ENCODE data around the gene ADIRF.
"Not testable (repeated sequence)": the region's sequence is repeated elsewhere in the genome, so short reads cannot be mapped to it uniquely, and the experiment has no call there.

Gene ADIRF

GRCh38 chr10:86946213-86947155, 21.8 kb upstream of the ADIRF start:
- no peak for DNase-seq (ENCODE audit: low spot score)

- not testable (repeated sequence) for DNase-seq (ENCODE audit: low spot score)
These were observed 20.5 kb upstream of the ADIRF start for GRCh38 chr10:86947806-86948205.

GRCh38 chr10:86950349-86950748, 17.9 kb upstream of the ADIRF start:
- DNase-seq (ENCODE audit: low spot score) = no peak

GRCh38 chr10:86951184-86951761, 17.0 kb upstream of the ADIRF start:
- no peak for DNase-seq (ENCODE audit: low spot score)

GRCh38 chr10:86952106-86952505, 16.2 kb upstream of the ADIRF start:
- DNase-seq (ENCODE audit: low spot score) = no peak

- not testable (repeated sequence) for DNase-seq (ENCODE audit: low spot score)
These were observed 15.6 kb upstream of the ADIRF start for GRCh38 chr10:86952697-86953096.

- no peak for DNase-seq (ENCODE audit: low spot score)
These were observed 14.3 kb upstream of the ADIRF start for GRCh38 chr10:86953747-86954680.

GRCh38 chr10:86954681-86955500, 13.4 kb upstream of the ADIRF start:
- DNase-seq (ENCODE audit: low spot score) = no peak

GRCh38 chr10:86955501-86956194, 12.6 kb upstream of the ADIRF start:
- DNase-seq (ENCODE audit: low spot score) = no peak

GRCh38 chr10:86956195-86956847, 12.0 kb upstream of the ADIRF start:
- DNase-seq (ENCODE audit: low spot score) = no peak

GRCh38 chr10:86956848-86957448, 11.3 kb upstream of the ADIRF start:
- DNase-seq (ENCODE audit: low spot score) = no peak

GRCh38 chr10:86957471-86958115, 10.7 kb upstream of the ADIRF start, which contains the start of gene MMRN2:
TSS of gene MMRN2 (minus strand) at chr10:86957615. CDS start at chr10:86957541, 74 bp downstream.
- no peak for DNase-seq (ENCODE audit: low spot score)

GRCh38 chr10:86958116-86958900, 10.0 kb upstream of the ADIRF start, which contains the start of gene SNCG:
TSS of gene SNCG (plus strand) at chr10:86958599. CDS start at chr10:86958698, 99 bp downstream.
- no peak for DNase-seq (ENCODE audit: low spot score)

- no peak for DNase-seq (ENCODE audit: low spot score)
These were observed 9.2 kb upstream of the ADIRF start for GRCh38 chr10:86958901-86959736.

GRCh38 chr10:86959737-86960002, 8.6 kb upstream of the ADIRF start:
- no peak for DNase-seq (ENCODE audit: low spot score)

- DNase-seq (ENCODE audit: low spot score) = peak; percentile 88
These were observed 8.0 kb upstream of the ADIRF start for GRCh38 chr10:86960003-86960862.
